Neutrophil (primary cell): ENCODE results near the gene CEMIP.

Source experiments
- H3K27ac ChIP-seq: fragments of 200-600 bp; sonication (generic); 2 replicates; pipeline ENCODE4 v1.5.1; 2016; ENCODE audit warnings: mild to moderate bottlenecking, moderate library complexity
- H3K27me3 ChIP-seq: fragments of 200-600 bp; sonication (generic); 2 replicates; pipeline ENCODE4 v1.6.0; 2016; ENCODE audit warnings: mild to moderate bottlenecking
- H3K36me3 ChIP-seq: fragments of 200-600 bp; sonication (generic); 2 replicates; pipeline ENCODE4 v1.5.1; 2017
- H3K4me1 ChIP-seq, 2 experiments: fragments of 200-600 bp in 1 of 2; sonication (generic) in 1 of 2; 1 replicate in 1 of 2; 2 replicates in 1 of 2; pipeline versions ENCODE4 v1.5.1 to v1.6.1; 2013 to 2016; ENCODE audit warnings: low read depth in 1 of 2, low read length in 1 of 2, mild to moderate bottlenecking in 1 of 2, moderate library complexity in 1 of 2; ENCODE audit not compliant: control insufficient read depth in 1 of 2, insufficient read depth in 1 of 2
- H3K4me3 ChIP-seq, 2 experiments: fragments of 200-600 bp in 1 of 2; sonication (generic) in 1 of 2; 1 replicate in 1 of 2; 2 replicates in 1 of 2; pipeline ENCODE4 v1.5.1; 2013 to 2016; ENCODE audit warnings: low read depth in 1 of 2, low read length in 1 of 2, mild to moderate bottlenecking in 1 of 2, moderate library complexity in 1 of 2
- H3K9me3 ChIP-seq: fragments of 200-600 bp; sonication (generic); 2 replicates; pipeline ENCODE4 v1.5.1; 2016
- TF ChIP-seq, protein P1 (sequence below): fragments of 200-600 bp; sonication (generic); IDR thresholded peaks from 2 replicates; pipeline ENCODE4 v1.5.1; 2016; ENCODE audit warnings: antibody characterized with exemption

CEMIP gene

GRCh38 chr15:80778964-80779657 is at the start of gene CEMIP:
Gene CEMIP (plus strand): TSS chr15:80779370. CDS start chr15:80873880, 94,510 bp downstream.
- Histone ChIP-seq H3K36me3 (no peaks in the 10 kb centered on the region), H3K27ac (no peak within 1 kb of the TSS), H3K27me3 (peaks cover 76% of the 10 kb centered on the region), H3K4me1 (peaks cover 5 to 9% of the 10 kb centered on the region in 2 experiments), H3K9me3 (no peaks in the 10 kb centered on the region), H3K4me3 (no peak within 1 kb of the TSS)
- TF ChIP-seq, protein P1, sequence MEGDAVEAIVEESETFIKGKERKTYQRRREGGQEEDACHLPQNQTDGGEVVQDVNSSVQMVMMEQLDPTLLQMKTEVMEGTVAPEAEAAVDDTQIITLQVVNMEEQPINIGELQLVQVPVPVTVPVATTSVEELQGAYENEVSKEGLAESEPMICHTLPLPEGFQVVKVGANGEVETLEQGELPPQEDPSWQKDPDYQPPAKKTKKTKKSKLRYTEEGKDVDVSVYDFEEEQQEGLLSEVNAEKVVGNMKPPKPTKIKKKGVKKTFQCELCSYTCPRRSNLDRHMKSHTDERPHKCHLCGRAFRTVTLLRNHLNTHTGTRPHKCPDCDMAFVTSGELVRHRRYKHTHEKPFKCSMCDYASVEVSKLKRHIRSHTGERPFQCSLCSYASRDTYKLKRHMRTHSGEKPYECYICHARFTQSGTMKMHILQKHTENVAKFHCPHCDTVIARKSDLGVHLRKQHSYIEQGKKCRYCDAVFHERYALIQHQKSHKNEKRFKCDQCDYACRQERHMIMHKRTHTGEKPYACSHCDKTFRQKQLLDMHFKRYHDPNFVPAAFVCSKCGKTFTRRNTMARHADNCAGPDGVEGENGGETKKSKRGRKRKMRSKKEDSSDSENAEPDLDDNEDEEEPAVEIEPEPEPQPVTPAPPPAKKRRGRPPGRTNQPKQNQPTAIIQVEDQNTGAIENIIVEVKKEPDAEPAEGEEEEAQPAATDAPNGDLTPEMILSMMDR = no peak

- Histone ChIP-seq H3K4me3 (no peak overlapping the region), H3K36me3 (no peaks in the 10 kb centered on the region), H3K27me3 (no peaks in the 10 kb centered on the region), H3K27ac (no peak overlapping the region), H3K9me3 (no peaks in the 10 kb centered on the region), H3K4me1 (no peaks in the 10 kb centered on the region)
- TF ChIP-seq, protein P1 = no peak
These were observed 48.8 kb upstream of the CEMIP start for GRCh38 chr15:80730387-80730786.

GRCh38 chr15:80730926-80731325 is 48.2 kb upstream of the CEMIP start:
- Histone ChIP-seq H3K9me3 (no peaks in the 10 kb centered on the region), H3K4me1 (no peaks in the 10 kb centered on the region), H3K27me3 (no peaks in the 10 kb centered on the region), H3K36me3 (no peaks in the 10 kb centered on the region), H3K4me3 (no peak overlapping the region), H3K27ac (no peak overlapping the region)
- TF ChIP-seq, protein P1 = no peak

GRCh38 chr15:80732167-80732566 is 47.0 kb upstream of the CEMIP start:
- Histone ChIP-seq H3K4me3 (no peak overlapping the region), H3K27me3 (no peaks in the 10 kb centered on the region), H3K9me3 (no peaks in the 10 kb centered on the region), H3K27ac (no peak overlapping the region), H3K4me1 (no peaks in the 10 kb centered on the region), H3K36me3 (no peaks in the 10 kb centered on the region)
- TF ChIP-seq, protein P1 = no peak

DNA sequence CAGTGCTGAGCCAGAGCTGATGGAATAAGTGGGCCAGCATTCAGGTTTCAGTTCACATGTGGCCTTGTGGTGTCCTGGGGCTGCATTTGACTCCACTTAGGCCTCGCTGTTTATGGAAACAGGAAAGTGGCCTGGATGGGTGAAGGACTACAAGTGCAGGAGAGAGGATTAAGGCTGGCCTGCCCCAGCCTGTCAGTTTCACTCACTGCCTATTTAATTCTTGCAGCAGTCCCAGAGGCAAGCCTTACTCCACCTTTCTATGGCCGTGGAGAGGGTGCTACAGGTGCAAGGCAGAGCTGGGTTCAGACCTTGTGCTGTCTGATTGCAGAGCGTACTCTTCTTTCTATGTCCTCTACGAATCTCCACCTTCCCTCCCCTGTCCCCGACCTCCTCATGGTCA is 46.4 kb upstream of the CEMIP start:
- H3K4me1 ChIP-seq = no peaks in the 10 kb centered on the region
- no peaks in the 10 kb centered on the region for H3K36me3 ChIP-seq
- H3K9me3 ChIP-seq = no peaks in the 10 kb centered on the region
- H3K27me3 ChIP-seq = no peaks in the 10 kb centered on the region
- H3K4me3 ChIP-seq = no peak overlapping the region
- TF ChIP-seq, protein P1 = no peak
- no peak overlapping the region for H3K27ac ChIP-seq
